GM18526 (cell line): ENCODE data around the gene NDST1.

Experiments used
- POLR2A ChIP-seq: IDR thresholded peaks from 3 replicates; pipeline ENCODE4 v1.6.1; 2011; ENCODE audit not compliant: insufficient read length; ENCODE audit errors: extremely low read depth

NDST1 gene

GRCh38 chr5:150525781-150526180 is 17.9 kb downstream of the NDST1 start:
- TF ChIP-seq POLR2A, result no peak

GRCh38 chr5:150527038-150527437 is 19.1 kb downstream of the NDST1 start:
- TF ChIP-seq POLR2A, result no peak

DNA sequence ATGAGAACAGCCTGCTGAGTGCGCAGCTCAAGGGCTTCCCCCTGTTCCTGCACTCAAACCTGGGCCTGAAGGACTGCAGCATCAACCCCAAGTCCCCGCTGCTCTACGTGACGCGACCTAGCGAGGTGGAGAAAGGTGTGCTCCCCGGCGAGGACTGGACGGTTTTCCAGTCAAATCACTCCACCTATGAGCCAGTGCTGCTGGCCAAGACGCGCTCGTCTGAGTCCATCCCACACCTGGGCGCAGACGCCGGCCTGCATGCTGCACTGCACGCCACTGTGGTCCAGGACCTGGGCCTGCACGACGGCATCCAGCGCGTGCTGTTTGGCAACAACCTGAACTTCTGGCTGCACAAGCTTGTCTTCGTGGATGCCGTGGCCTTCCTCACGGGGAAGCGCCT is 19.9 kb downstream of the NDST1 start:
- no peak for TF ChIP-seq POLR2A

DNA sequence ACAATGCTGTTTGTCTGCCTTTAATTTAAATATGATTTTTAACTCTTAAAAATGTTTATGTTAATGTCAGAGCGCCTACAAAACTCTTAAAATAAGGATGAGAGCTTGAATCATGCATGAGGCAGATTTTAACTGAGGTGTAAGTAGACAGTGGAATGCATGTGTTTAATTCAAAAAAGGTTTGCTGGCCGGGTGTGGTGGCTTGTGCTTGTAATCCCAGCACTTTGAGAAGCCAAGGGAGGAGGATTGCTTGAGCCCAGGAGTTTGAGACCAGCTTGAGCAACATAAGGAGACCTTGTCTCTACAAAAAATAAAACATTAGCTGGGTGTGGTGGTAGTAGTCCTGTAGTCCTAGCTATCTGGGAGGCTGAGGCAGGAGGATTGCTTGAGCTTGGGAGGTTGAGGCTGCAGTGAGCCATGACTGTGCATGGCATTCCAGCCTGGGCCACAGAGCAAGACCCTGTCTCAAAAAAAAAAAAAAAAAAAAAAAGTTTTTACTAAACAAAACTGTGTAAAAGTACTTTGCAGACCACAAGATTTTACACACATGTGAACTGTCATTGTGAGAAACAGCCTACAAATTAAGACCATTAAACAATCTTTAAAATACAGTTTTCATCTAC is 21.1 kb downstream of the NDST1 start:
- no peak for TF ChIP-seq POLR2A

DNA sequence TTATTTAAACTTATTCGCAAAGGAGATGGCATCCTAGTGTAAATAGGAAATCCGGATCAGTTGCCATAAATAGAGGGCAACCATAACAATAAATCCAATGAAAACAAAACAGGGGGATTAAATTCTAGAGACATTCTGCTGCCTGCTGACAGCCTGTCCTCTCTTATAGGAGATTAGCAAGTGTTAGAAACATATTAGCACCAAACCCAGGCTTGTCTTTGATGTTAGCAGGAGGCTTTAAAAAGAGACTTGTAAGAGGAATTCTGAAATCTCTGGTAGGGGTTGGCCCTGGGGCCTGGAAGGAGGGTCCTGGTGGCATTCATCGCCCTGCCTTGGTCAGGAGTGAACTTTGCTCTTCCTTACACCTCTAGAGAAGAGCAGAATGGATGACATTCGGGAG is 21.6 kb downstream of the NDST1 start:
- TF ChIP-seq POLR2A, result no peak

GRCh38 chr5:150530423-150530822 is 22.5 kb downstream of the NDST1 start:
- no peak for TF ChIP-seq POLR2A

GRCh38 chr5:150530951-150531588 is 23.1 kb downstream of the NDST1 start:
- TF ChIP-seq POLR2A, result no peak

DNA sequence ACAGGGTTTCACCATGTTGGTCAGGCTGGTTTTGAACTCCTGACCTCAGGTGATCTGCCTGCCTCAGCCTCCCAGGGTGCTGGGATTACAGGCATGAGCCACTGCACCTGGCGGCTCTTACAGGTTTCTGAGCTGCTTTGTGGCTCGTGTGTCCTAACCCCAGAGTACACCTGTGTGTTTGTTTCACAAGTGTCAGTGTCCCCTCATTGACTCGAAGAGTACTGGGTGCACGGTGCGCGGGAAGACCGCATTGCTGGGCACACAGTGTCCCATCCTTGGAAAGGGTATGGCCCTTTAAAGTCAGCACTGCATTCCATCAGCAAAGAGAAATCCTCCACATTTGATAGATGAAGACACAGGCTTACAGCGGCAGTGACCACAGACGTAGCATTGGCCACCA is 23.8 kb downstream of the NDST1 start:
- TF ChIP-seq POLR2A, result no peak

- TF ChIP-seq POLR2A, result no peak
These were observed 24.2 kb downstream of the NDST1 start for GRCh38 chr5:150532151-150532550.

DNA sequence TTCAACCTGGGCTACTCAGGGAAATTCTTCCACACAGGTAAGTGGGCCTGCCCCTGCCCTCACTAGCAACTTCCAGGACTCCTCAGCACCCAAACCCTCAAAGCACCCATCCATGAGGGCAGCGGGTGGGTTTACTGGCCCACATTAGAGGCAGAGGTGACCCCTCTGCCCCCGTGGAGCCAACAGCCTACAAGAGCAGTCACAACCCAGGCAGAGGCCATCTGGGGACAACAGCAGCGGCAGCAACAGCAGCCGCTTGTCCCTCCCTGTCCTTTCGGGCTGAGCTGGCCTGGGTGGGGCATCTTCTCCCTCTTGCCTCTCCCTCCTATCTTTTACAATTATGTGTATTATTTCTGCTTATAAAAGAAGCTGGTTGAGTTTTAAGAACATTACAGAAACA is 25.1 kb downstream of the NDST1 start:
- TF ChIP-seq POLR2A, result no peak

- TF ChIP-seq POLR2A, result no peak
These were observed 26.9 kb downstream of the NDST1 start for GRCh38 chr5:150534811-150535210.

- no peak for TF ChIP-seq POLR2A
These were observed 27.7 kb downstream of the NDST1 start for GRCh38 chr5:150535611-150536010.

GRCh38 chr5:150538007-150538917 is 30.3 kb downstream of the NDST1 start:
- TF ChIP-seq POLR2A, result no peak

- TF ChIP-seq POLR2A, result no peak
These were observed 31.3 kb downstream of the NDST1 start for GRCh38 chr5:150539206-150539605.

- no peak for TF ChIP-seq POLR2A
These were observed 32.1 kb downstream of the NDST1 start for GRCh38 chr5:150540042-150540441.
